HL-60 (cell line): ENCODE measurements around the gene MAPRE3.

ENCODE experiments used
- CTCF ChIP-seq: IDR thresholded peaks from one replicate; pipeline ENCODE4 v1.5.1; 2011; ENCODE audit warnings: low read length, control low read depth, inconsistent platforms; ENCODE audit not compliant: insufficient read depth
- GABPA ChIP-seq: IDR thresholded peaks from 2 replicates; pipeline ENCODE4 v1.6.1; 2012; ENCODE audit warnings: low read depth
- POLR2AphosphoS5 ChIP-seq: IDR thresholded peaks from 2 replicates; pipeline ENCODE4 v1.6.1; 2012; ENCODE audit warnings: low read depth
- REST ChIP-seq: IDR thresholded peaks from 2 replicates; pipeline ENCODE4 v1.6.1; 2012; ENCODE audit warnings: low read depth; ENCODE audit not compliant: insufficient replicate concordance

GRCh38 chr2:27049422-27050280 lies 79.2 kb downstream of the MAPRE3 start:
- TF ChIP-seq POLR2AphosphoS5 (no peak; the same call in 1 of the 2 replicates), CTCF (no peak), REST (no peak), GABPA (no peak)
